Kidney capillary endothelial cell (primary cell): ENCODE measurements around the gene ZBTB20.
"Not testable (repeated sequence)": the region's sequence is repeated elsewhere in the genome, so short reads cannot be mapped to it uniquely, and the experiment has no call there.

Experiments used
- DNase-seq: peaks from one replicate; pipeline ENCODE4 v3.0.0-alpha.2; 2018; ENCODE audit warnings: low spot score

ZBTB20 gene

GRCh38 chr3:114714237-114714636 is 432.9 kb downstream of the ZBTB20 start:
- no peak for DNase-seq

- DNase-seq = no peak
These were observed 434.2 kb downstream of the ZBTB20 start for GRCh38 chr3:114712728-114713492.

GRCh38 chr3:114711321-114711886 is 435.7 kb downstream of the ZBTB20 start:
- no peak for DNase-seq

- no peak for DNase-seq
These were observed 438.0 kb downstream of the ZBTB20 start for GRCh38 chr3:114709102-114709501.

GRCh38 chr3:114707252-114707860 is 439.7 kb downstream of the ZBTB20 start:
- no peak for DNase-seq

- no peak for DNase-seq
These were observed 440.4 kb downstream of the ZBTB20 start for GRCh38 chr3:114706591-114707232.

GRCh38 chr3:114700637-114701234 is 446.4 kb downstream of the ZBTB20 start:
- DNase-seq = no peak

- no peak for DNase-seq
These were observed 448.7 kb downstream of the ZBTB20 start for GRCh38 chr3:114698146-114699105.

- no peak for DNase-seq
These were observed 449.7 kb downstream of the ZBTB20 start for GRCh38 chr3:114697401-114697800.

GRCh38 chr3:114694251-114694650 is 452.8 kb downstream of the ZBTB20 start:
- no peak for DNase-seq

- no peak for DNase-seq
These were observed 455.2 kb downstream of the ZBTB20 start for GRCh38 chr3:114691871-114692270.

GRCh38 chr3:114690911-114691310 is 456.2 kb downstream of the ZBTB20 start:
- no peak for DNase-seq

- DNase-seq = no peak
These were observed 459.9 kb downstream of the ZBTB20 start for GRCh38 chr3:114687151-114687550.

- DNase-seq = no peak
These were observed 460.5 kb downstream of the ZBTB20 start for GRCh38 chr3:114686621-114687020.

- no peak for DNase-seq
These were observed 461.9 kb downstream of the ZBTB20 start for GRCh38 chr3:114685161-114685560.

GRCh38 chr3:114680299-114680698 is 466.8 kb downstream of the ZBTB20 start:
- DNase-seq = no peak

GRCh38 chr3:114679773-114680172 is 467.3 kb downstream of the ZBTB20 start:
- not testable (repeated sequence) for DNase-seq

- DNase-seq = no peak
These were observed 472.0 kb downstream of the ZBTB20 start for GRCh38 chr3:114675104-114675503.

- DNase-seq = no peak
These were observed 473.1 kb downstream of the ZBTB20 start for GRCh38 chr3:114674036-114674435.

GRCh38 chr3:114673481-114673880 is 473.6 kb downstream of the ZBTB20 start:
- no peak for DNase-seq
